ENCODE measurements around the gene GABBR2. TPM values are rescaled to one million over a fixed set of nuclear protein-coding genes. Genes with fewer than 3 reads are reported as not detected.
"Not testable (repeated sequence)": the region's sequence is repeated elsewhere in the genome, so short reads cannot be mapped to it uniquely, and the experiment has no call there.

Gene GABBR2
- total RNA-seq, 2 donors from 2014 or later, result 1.2 to 1.3 TPM

- Mint-ChIP-seq H3K27ac (no peak overlapping the region), H3K4me1 (peaks cover 2% of the 10 kb centered on the region), H3K4me3 (no peak overlapping the region), H3K9me3 (peaks cover 31% of the 10 kb centered on the region), H3K36me3 (ENCODE audit: low read depth) (peaks cover 6% of the 10 kb centered on the region), H3K27me3 (ENCODE audit: insufficient read depth) (no peaks in the 10 kb centered on the region)
- H3K36me3 ChIP-seq (ENCODE audit: control insufficient read depth, insufficient read depth, low read length), result no peaks in the 10 kb centered on the region
- no peak for DNase-seq
- no peak overlapping the region for H3K27ac ChIP-seq (ENCODE audit: low read depth, low read length)
- H3K4me1 ChIP-seq (ENCODE audit: control insufficient read depth, insufficient read depth, low read length), result no peaks in the 10 kb centered on the region
- no peaks in the 10 kb centered on the region for H3K27me3 ChIP-seq (ENCODE audit: control insufficient read depth, insufficient read depth, low read length, poor library complexity, severe bottlenecking)
- 90 to 97% methylated on average over 3 to 5 of the region's 5 CpGs for WGBS, 2 experiments (ENCODE audit: insufficient coverage in 1 of 2, insufficient read length in 1 of 2)
- H3K9ac ChIP-seq (ENCODE audit: extremely low read depth, low read length, poor library complexity, severe bottlenecking), result no peak overlapping the region
- H3K4me3 ChIP-seq (ENCODE audit: low read length), result no peak overlapping the region
- peaks cover 32% of the 10 kb centered on the region for H3K9me3 ChIP-seq (ENCODE audit: control insufficient read depth, low read length)
- TF ChIP-seq CTCF (conservative IDR thresholded peaks at IDR 0.05), result no peak
These were observed 240.0 kb downstream of the GABBR2 start for GRCh38 chr9:98468567-98469239.

GRCh38 chr9:98465799-98466198, 242.9 kb downstream of the GABBR2 start:
- Histone ChIP-seq H3K27me3 (ENCODE audit: control insufficient read depth, insufficient read depth, low read length, poor library complexity, severe bottlenecking) (no peaks in the 10 kb centered on the region), H3K4me1 (ENCODE audit: control insufficient read depth, insufficient read depth, low read length) (no peaks in the 10 kb centered on the region), H3K9ac (ENCODE audit: extremely low read depth, low read length, poor library complexity, severe bottlenecking) (no peak overlapping the region), H3K36me3 (ENCODE audit: control insufficient read depth, insufficient read depth, low read length) (no peaks in the 10 kb centered on the region), H3K4me3 (ENCODE audit: low read length) (no peak overlapping the region), H3K27ac (ENCODE audit: low read depth, low read length) (no peak overlapping the region), H3K9me3 (ENCODE audit: control insufficient read depth, low read length) (peaks cover 54% of the 10 kb centered on the region)
- no peak for TF ChIP-seq CTCF (conservative IDR thresholded peaks at IDR 0.05)
- WGBS, 2 experiments (ENCODE audit: insufficient coverage in 1 of 2, insufficient read length in 1 of 2), result 42 to 83% methylated on average over 2 to 5 of the region's 5 CpGs
- Mint-ChIP-seq H3K9me3 (peaks cover 59% of the 10 kb centered on the region), H3K4me1 (no peaks in the 10 kb centered on the region), H3K27ac (no peak overlapping the region), H3K4me3 (no peak overlapping the region), H3K27me3 (ENCODE audit: insufficient read depth) (no peaks in the 10 kb centered on the region), H3K36me3 (ENCODE audit: low read depth) (peaks cover 16% of the 10 kb centered on the region)
- no peak for DNase-seq

DNA sequence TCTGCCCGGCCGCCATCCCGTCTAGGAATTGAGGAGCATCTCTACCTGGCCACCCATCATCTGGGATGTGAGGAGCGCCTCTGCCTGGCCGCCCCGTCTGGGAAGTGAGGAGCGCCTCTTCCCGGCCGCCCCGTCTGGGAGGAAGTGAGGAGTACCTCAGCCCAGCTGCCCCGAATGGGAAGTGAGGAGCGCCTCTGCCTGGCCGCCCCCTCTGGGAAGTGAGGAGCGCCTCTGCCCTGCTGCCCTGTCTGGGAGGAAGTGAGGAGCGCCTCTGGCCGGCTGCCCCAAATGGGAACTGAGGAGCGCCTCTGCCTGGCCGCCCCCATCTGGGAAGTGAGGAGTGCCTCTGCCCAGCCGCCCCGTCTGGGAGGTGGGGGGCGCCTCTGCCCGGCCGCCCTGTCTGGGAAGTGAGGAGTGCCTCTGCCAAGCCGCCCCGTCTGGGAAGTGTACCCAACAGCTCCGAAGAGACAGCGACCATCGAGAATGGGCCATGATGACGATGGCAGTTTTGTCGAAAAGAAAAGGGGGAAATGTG, 244.5 kb downstream of the GABBR2 start:
- not testable (repeated sequence) for H3K4me3 ChIP-seq (ENCODE audit: low read length); H3K27me3 Mint-ChIP-seq (ENCODE audit: insufficient read depth); H3K36me3 ChIP-seq (ENCODE audit: control insufficient read depth, insufficient read depth, low read length); DNase-seq; H3K4me3 Mint-ChIP-seq; H3K4me1 Mint-ChIP-seq; H3K27ac Mint-ChIP-seq; H3K9ac ChIP-seq (ENCODE audit: extremely low read depth, low read length, poor library complexity, severe bottlenecking); H3K27ac ChIP-seq (ENCODE audit: low read depth, low read length); H3K4me1 ChIP-seq (ENCODE audit: control insufficient read depth, insufficient read depth, low read length); H3K27me3 ChIP-seq (ENCODE audit: control insufficient read depth, insufficient read depth, low read length, poor library complexity, severe bottlenecking)
- WGBS, 2 experiments (ENCODE audit: insufficient coverage in 1 of 2, insufficient read length in 1 of 2), result 95% methylated on average over 4 to 27 of the region's 30 CpGs
- H3K9me3 ChIP-seq (ENCODE audit: control insufficient read depth, low read length), result peaks cover 48% of the 10 kb centered on the region
- H3K9me3 Mint-ChIP-seq, result peaks cover 66% of the 10 kb centered on the region
- peaks cover 13% of the 10 kb centered on the region for H3K36me3 Mint-ChIP-seq (ENCODE audit: low read depth)
